Right lobe of liver (tissue), 6 donors: ENCODE measurements around the gene STK17B. TPM values are rescaled to one million over a fixed set of nuclear protein-coding genes. Genes with fewer than 3 reads are reported as not detected.

ENCODE experiments used
- ATAC-seq, 4 donors: fragments of 200-7000 bp; cut with Tn5 transposase; one replicate each; pipeline ENCODE4 v1.9.1; 2020; ENCODE audit warnings: mild to moderate bottlenecking in 4 of 4, moderate library complexity in 4 of 4
- DNase-seq, 3 donors: peaks; one replicate each; pipeline ENCODE4 v3.0.0-alpha.2; 2020
- H3K27ac ChIP-seq, 3 donors: fragments of 200-600 bp; one replicate each; pipeline ENCODE4 v1.8.0; 2022
- H3K27me3 ChIP-seq, 2 donors: fragments of 200-600 bp; one replicate each; pipeline ENCODE4 v1.8.0; 2022
- H3K36me3 ChIP-seq, 4 donors: fragments of 200-600 bp; sonication (generic) in 1 of 4; one replicate each; pipeline versions ENCODE4 v1.5.1 to v1.8.0; 2017 to 2022; ENCODE audit warnings: control low read depth in 1 of 4
- H3K4me1 ChIP-seq, 4 donors: fragments of 200-600 bp; sonication (generic) in 1 of 4; one replicate each; pipeline versions ENCODE4 v1.5.1 to v1.8.0; 2017 to 2022; ENCODE audit warnings: control low read depth in 1 of 4
- H3K4me3 ChIP-seq, 3 donors: fragments of 200-600 bp; one replicate each; pipeline ENCODE4 v1.8.0; 2022
- H3K9me3 ChIP-seq, 4 donors: fragments of 200-600 bp; sonication (generic) in 1 of 4; one replicate each; pipeline versions ENCODE4 v1.5.1 to v1.8.0; 2017 to 2022; ENCODE audit warnings: control low read depth in 1 of 4
- CTCF ChIP-seq, 4 donors: fragments of 200-600 bp in 3 of 4; fragments of 450-650 bp in 1 of 4; IDR thresholded peaks; one replicate each; pipeline versions ENCODE4 v1.5.1 to v1.8.0; 2016 to 2022; ENCODE audit warnings: antibody characterized with exemption in 4 of 4, mild to moderate bottlenecking in 2 of 4
- POLR2A ChIP-seq: fragments of 450-650 bp; IDR thresholded peaks from one replicate; pipeline ENCODE4 v1.6.1; 2017; ENCODE audit warnings: antibody characterized with exemption, mild to moderate bottlenecking
- WGBS: methylation state at CpG from one replicate; pipeline ENCODE4 v1.1.6; 2018; ENCODE audit warnings: low coverage, low lambda C conversion rate; ENCODE audit not compliant: insufficient coverage; ENCODE audit errors: missing lambda C conversion rate; 5-methylcytosine and 5-hydroxymethylcytosine counted together
- intact Hi-C, 2 donors: fragments of 100-400 bp; cut with DNase I; formaldehyde crosslinking; loops; one replicate each; pipeline versions ENCODE4 v1.11.2 to v1.14.1; 2022
- total RNA-seq, 6 experiments: library from RNA; depleted of rRNA in 2 of 6; stranded (reverse); fragments of >200 nt in 2 of 6; fragmentation: NEBNext Ultra II Directional in 3 of 6; extraction: Animal tissue kit (Norgen Biotek cat#: 25700) in 3 of 6; gene quantifications; one replicate each; pipeline versions ENCODE4 v1.1.0 to v1.2.4, GENCODE V29; 2016 to 2023
- donor health status: DM: no; HTN: yes; CAD: no.
- donor health status: DM: no; HTN: no; CAD: no.
- donor health status: DM: no; HTN: no; CAD: no.
- donor health status: DM: no; HTN: yes; CAD: no.
- donor health status: DM: no; HTN: yes; CAD: no.

The STK17B gene
- total RNA-seq, 6 experiments from 2014 or later, result 1.7 to 8.7 (median 5.1) TPM

GRCh38 chr2:196128749-196129148, 42.6 kb downstream of the STK17B start:
- TF ChIP-seq CTCF (IDR thresholded peaks at IDR 0.05), result no peak
- no peak for TF ChIP-seq POLR2A
- H3K27ac ChIP-seq, result no peak overlapping the region
- no peak overlapping the region for H3K4me3 ChIP-seq
- DNase-seq, result no peak
- 36% methylated on average over 1 of the region's 1 CpG for WGBS
- intact Hi-C loops, result no loop called here
- no peaks in the 10 kb centered on the region for H3K27me3 ChIP-seq
- ATAC-seq, result no peak
- no peaks in the 10 kb centered on the region for H3K36me3 ChIP-seq
- H3K4me1 ChIP-seq, result no peaks in the 10 kb centered on the region
- H3K9me3 ChIP-seq, result peaks cover 0 to 5% (median 3%) of the 10 kb centered on the region in 4 donors

GRCh38 chr2:196125596-196125995, 45.8 kb downstream of the STK17B start:
- no peak for TF ChIP-seq POLR2A
- TF ChIP-seq CTCF (IDR thresholded peaks at IDR 0.05), result no peak
- intact Hi-C loops, result no loop called here
- no peaks in the 10 kb centered on the region for H3K36me3 ChIP-seq
- H3K9me3 ChIP-seq, result peaks cover 0 to 4% (median 2%) of the 10 kb centered on the region in 4 donors
- H3K4me3 ChIP-seq, result no peak overlapping the region
- no peaks in the 10 kb centered on the region for H3K27me3 ChIP-seq
- WGBS, result 56% methylated on average over 2 of the region's 2 CpGs
- DNase-seq (no peak), ATAC-seq (no peak)
- H3K27ac ChIP-seq, result no peak overlapping the region
- H3K4me1 ChIP-seq, result no peaks in the 10 kb centered on the region

GRCh38 chr2:196123679-196124373, 47.6 kb downstream of the STK17B start:
- no peaks in the 10 kb centered on the region for H3K9me3 ChIP-seq
- 61% methylated on average over 5 of the region's 6 CpGs for WGBS
- no peak overlapping the region for H3K27ac ChIP-seq
- TF ChIP-seq POLR2A (no peak), CTCF (IDR thresholded peaks at IDR 0.05) (no peak)
- H3K4me3 ChIP-seq, result no peak overlapping the region
- ATAC-seq (no peak), DNase-seq (no peak)
- no peaks in the 10 kb centered on the region for H3K4me1 ChIP-seq
- intact Hi-C loops, result no loop called here
- H3K36me3 ChIP-seq, result no peaks in the 10 kb centered on the region
- no peaks in the 10 kb centered on the region for H3K27me3 ChIP-seq

GRCh38 chr2:196119926-196120325, 51.5 kb downstream of the STK17B start:
- Histone ChIP-seq H3K27me3 (no peaks in the 10 kb centered on the region), H3K4me3 (no peak overlapping the region), H3K27ac (no peak overlapping the region), H3K4me1 (no peaks in the 10 kb centered on the region), H3K36me3 (no peaks in the 10 kb centered on the region), H3K9me3 (no peaks in the 10 kb centered on the region)
- TF ChIP-seq CTCF (IDR thresholded peaks at IDR 0.05) (no peak), POLR2A (no peak)
- 62% methylated on average over 3 of the region's 3 CpGs for WGBS
- DNase-seq (no peak), ATAC-seq (no peak)
- intact Hi-C loops, result no loop called here
